ENCODE data around the gene TP73. TPM values are rescaled to one million over a fixed set of nuclear protein-coding genes. Genes with fewer than 3 reads are reported as not detected.

Gene TP73
- total RNA-seq, 1 experiment from 2014 or later: 19.2 TPM

- POLR2A ChIA-PET: no interaction called here
- intact Hi-C loops (cut with micrococcal nuclease): no loop called here
- H3K27ac ChIP-seq (ENCODE audit: low read depth, low read length): no peak overlapping the region
- H2AFZ ChIP-seq (ENCODE audit: low read depth, low read length, poor library complexity, severe bottlenecking): no peak overlapping the region
- TF ChIP-seq POLR2AphosphoS5 (IDR thresholded peaks at IDR 0.05; ENCODE audit: low read depth, low read length): no peak
- TF ChIP-seq CEBPB (IDR thresholded peaks at IDR 0.05; ENCODE audit: low read depth): no peak
- no peak for TF ChIP-seq EZH2phosphoT487 (IDR thresholded peaks at IDR 0.05; ENCODE audit: borderline replicate concordance)
- TF ChIP-seq ZNF274 (IDR thresholded peaks at IDR 0.05; ENCODE audit: low read depth, low read length): no peak
- TF ChIP-seq EGR1 (IDR thresholded peaks at IDR 0.05; ENCODE audit: low read depth): no peak
- TF ChIP-seq SP1 (IDR thresholded peaks at IDR 0.05; ENCODE audit: low read depth): no peak
- no peak for TF ChIP-seq ZBTB33 (IDR thresholded peaks at IDR 0.05; ENCODE audit: extremely low read depth, insufficient replicate concordance, low read length)
- no peak for TF ChIP-seq JUND (IDR thresholded peaks at IDR 0.05)
- TF ChIP-seq MAX (IDR thresholded peaks at IDR 0.05): no peak
- no peak for TF ChIP-seq POLR2A (IDR thresholded peaks at IDR 0.05; ENCODE audit: borderline replicate concordance, extremely low read depth, insufficient read depth, insufficient read length)
- TF ChIP-seq YY1 (IDR thresholded peaks at IDR 0.05; ENCODE audit: extremely low read depth, insufficient replicate concordance, low read depth, low read length): no peak
- TF ChIP-seq EZH2 (IDR thresholded peaks at IDR 0.05): no peak
- no peak for TF ChIP-seq TCF7L2 (IDR thresholded peaks at IDR 0.05; ENCODE audit: borderline replicate concordance, extremely low read depth, insufficient read depth, insufficient read length)
- TF ChIP-seq RAD21 (IDR thresholded peaks at IDR 0.05; ENCODE audit: low read depth): no peak
- TF ChIP-seq ZFX (IDR thresholded peaks at IDR 0.05): no peak
- TF ChIP-seq SIN3A (IDR thresholded peaks at IDR 0.05; ENCODE audit: low read depth): no peak
- no peak for TF ChIP-seq FOSL1 (IDR thresholded peaks at IDR 0.05; ENCODE audit: low read depth)
- TF ChIP-seq SRF (IDR thresholded peaks at IDR 0.05; ENCODE audit: low read depth): no peak
- no peak for TF ChIP-seq ATF3 (IDR thresholded peaks at IDR 0.05)
- peaks cover 0 to 6% of the 10 kb centered on the region in 2 experiments; a peak in 1 of 4 replicates for H3K36me3 ChIP-seq (ENCODE audit: control insufficient read depth in 1 of 2, insufficient read depth in 2 of 2, low read length in 2 of 2)
- H4K20me1 ChIP-seq (ENCODE audit: insufficient read depth): no peaks in the 10 kb centered on the region
- no peaks in the 10 kb centered on the region for H3K9me2 ChIP-seq (ENCODE audit: insufficient read depth)
- H3K27me3 ChIP-seq (ENCODE audit: insufficient read depth, low read length): no peaks in the 10 kb centered on the region
- CTCF ChIA-PET: interaction anchor here (1.1 kb wide), 1 partner anchor 173 kb away, joined by 3 read pairs; no protein-coding TSS in a partner anchor
- H3K9me3 ChIP-seq (ENCODE audit: control insufficient read depth in 1 of 2, insufficient read depth in 1 of 2, low read depth in 1 of 2, low read length in 2 of 2): no peaks in the 10 kb centered on the region
- H3K79me2 ChIP-seq (ENCODE audit: insufficient read depth, low read length): no peaks in the 10 kb centered on the region
- peak overlapping the region; percentile 65 to 96 for H3K4me3 ChIP-seq (replicated peaks in 1 of 2; ENCODE audit: low read depth in 1 of 2, low read length in 2 of 2)
- H3K4me1 ChIP-seq (ENCODE audit: control insufficient read depth in 1 of 2, insufficient read depth in 2 of 2, low read length in 2 of 2): peaks cover 3 to 23% of the 10 kb centered on the region in 2 experiments; a peak in 2 of 4 replicates
- DNase-seq (ENCODE audit: low read depth, low spot score) (no peak), ATAC-seq (no peak)
- peak overlapping the region; percentile 58 for H3K9ac ChIP-seq (ENCODE audit: low read length)
- BruUV-seq (replicated peaks): TSS peak; percentile 24
- H3K4me2 ChIP-seq (ENCODE audit: low read length): peak overlapping the region; percentile 95
- RAD21 ChIA-PET (ENCODE audit: low non-redundant PET in 1 of 2, low total read pairs in 2 of 2, uncharacterized antibody in 2 of 2, unreplicated experiment in 2 of 2): interaction anchor here in 1 of 2 experiments (0.6 kb wide), 1 partner anchor 92 kb away, joined by 4 read pairs; no protein-coding TSS in a partner anchor
Observed at GRCh38 chr1:3626025-3626424, 26.3 kb upstream of the TP73 start.
